Measurements from ENCODE around the gene COL12A1. TPM values are rescaled to one million over a fixed set of nuclear protein-coding genes. Genes with fewer than 3 reads are reported as not detected.

Gene COL12A1
- total and polyA plus RNA-seq, 10 of the 15 experiments (the other 5 are each of a cell fraction or from before 2014, with no cell fraction given): under 0.01 to 0.69 (median 0.11) TPM; not detected in 6

DNA sequence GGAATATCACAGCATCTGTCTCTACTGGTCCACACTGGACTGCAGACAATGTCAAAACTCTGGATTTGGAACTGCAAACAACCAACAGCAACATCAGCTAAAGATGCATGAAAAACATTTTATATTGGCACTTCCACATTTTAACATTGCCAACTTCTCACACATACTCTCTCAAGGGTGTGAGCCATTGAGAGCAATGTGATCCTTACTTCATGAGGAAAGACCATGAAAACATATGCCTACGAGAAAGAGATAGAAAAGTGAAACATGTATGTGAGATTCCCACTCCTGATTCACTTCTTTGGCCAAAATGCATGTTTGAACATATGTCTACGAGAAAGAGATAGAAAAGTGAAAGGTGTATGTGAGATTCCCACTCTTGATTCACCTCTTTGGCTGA is 99.4 kb downstream of the COL12A1 start:
- Histone ChIP-seq H3K9ac (ENCODE audit: control insufficient read depth, insufficient read depth, low read length) (no peak overlapping the region), H3K27ac (ENCODE audit: control insufficient read depth, insufficient read depth) (no peak overlapping the region), H3K4me3 (no peak overlapping the region), H3K9me3 (replicated peaks; ENCODE audit: control insufficient read depth, insufficient read depth, low read length) (no peaks in the 10 kb centered on the region), H3K4me2 (ENCODE audit: control insufficient read depth, insufficient read depth) (no peak overlapping the region), H2AFZ (ENCODE audit: control insufficient read depth, low read depth, low read length) (no peak overlapping the region), H3K79me2 (ENCODE audit: control insufficient read depth, insufficient read depth, low read length) (no peaks in the 10 kb centered on the region), H4K20me1 (ENCODE audit: control insufficient read depth, insufficient read depth) (no peaks in the 10 kb centered on the region), H3K27me3 (replicated peaks in 1 of 2; ENCODE audit: control insufficient read depth in 2 of 2, insufficient read depth in 2 of 2, low read length in 1 of 2) (no peaks in the 10 kb centered on the region), H3K4me1 (ENCODE audit: control insufficient read depth, insufficient read depth, low read length) (no peaks in the 10 kb centered on the region), H3K36me3 (ENCODE audit: control insufficient read depth in 2 of 2, insufficient read depth in 2 of 2, low read length in 1 of 2) (no peaks in the 10 kb centered on the region)
- ChIA-PET SMC1A (ENCODE audit: uncharacterized antibody, unreplicated experiment) (no interaction called here), POLR2A (interaction anchor here (0.6 kb wide), 1 partner anchor 14 kb away, joined by 3 read pairs; no protein-coding TSS in a partner anchor), RAD21 (ENCODE audit: unreplicated experiment) (no interaction called here), CTCF (no interaction called here)
- DNase-seq (ENCODE audit: low read depth, low spot score) (no peak), FAIRE-seq (no peak), ATAC-seq (no peak)
- BruUV-seq (replicated peaks): no TSS peak
- 0% methylated on average over 2 of the region's 2 CpGs for WGBS (ENCODE audit: insufficient coverage, insufficient replicate concordance, low lambda C conversion rate, missing lambda C conversion rate)
- in situ Hi-C loops (cut with MboI) (no loop called here), intact Hi-C loops (cut with micrococcal nuclease; ENCODE audit: unreplicated experiment) (no loop called here)
- TF ChIP-seq POLR2AphosphoS5 (IDR thresholded peaks at IDR 0.05; ENCODE audit: low read length): no peak
- TF ChIP-seq JUNB (IDR thresholded peaks at IDR 0.05): no peak
- TF ChIP-seq ZBED1 (IDR thresholded peaks at IDR 0.05; ENCODE audit: borderline replicate concordance): no peak
- no peak for TF ChIP-seq TCF3 (IDR thresholded peaks at IDR 0.05; ENCODE audit: borderline replicate concordance, insufficient read depth, low read depth, low read length)
- no peak for TF ChIP-seq PAX5 (IDR thresholded peaks at IDR 0.05; ENCODE audit: borderline replicate concordance, low read depth, low read length)
- TF ChIP-seq BMI1 (IDR thresholded peaks at IDR 0.05; ENCODE audit: borderline replicate concordance): no peak
- TF ChIP-seq, protein P1, sequence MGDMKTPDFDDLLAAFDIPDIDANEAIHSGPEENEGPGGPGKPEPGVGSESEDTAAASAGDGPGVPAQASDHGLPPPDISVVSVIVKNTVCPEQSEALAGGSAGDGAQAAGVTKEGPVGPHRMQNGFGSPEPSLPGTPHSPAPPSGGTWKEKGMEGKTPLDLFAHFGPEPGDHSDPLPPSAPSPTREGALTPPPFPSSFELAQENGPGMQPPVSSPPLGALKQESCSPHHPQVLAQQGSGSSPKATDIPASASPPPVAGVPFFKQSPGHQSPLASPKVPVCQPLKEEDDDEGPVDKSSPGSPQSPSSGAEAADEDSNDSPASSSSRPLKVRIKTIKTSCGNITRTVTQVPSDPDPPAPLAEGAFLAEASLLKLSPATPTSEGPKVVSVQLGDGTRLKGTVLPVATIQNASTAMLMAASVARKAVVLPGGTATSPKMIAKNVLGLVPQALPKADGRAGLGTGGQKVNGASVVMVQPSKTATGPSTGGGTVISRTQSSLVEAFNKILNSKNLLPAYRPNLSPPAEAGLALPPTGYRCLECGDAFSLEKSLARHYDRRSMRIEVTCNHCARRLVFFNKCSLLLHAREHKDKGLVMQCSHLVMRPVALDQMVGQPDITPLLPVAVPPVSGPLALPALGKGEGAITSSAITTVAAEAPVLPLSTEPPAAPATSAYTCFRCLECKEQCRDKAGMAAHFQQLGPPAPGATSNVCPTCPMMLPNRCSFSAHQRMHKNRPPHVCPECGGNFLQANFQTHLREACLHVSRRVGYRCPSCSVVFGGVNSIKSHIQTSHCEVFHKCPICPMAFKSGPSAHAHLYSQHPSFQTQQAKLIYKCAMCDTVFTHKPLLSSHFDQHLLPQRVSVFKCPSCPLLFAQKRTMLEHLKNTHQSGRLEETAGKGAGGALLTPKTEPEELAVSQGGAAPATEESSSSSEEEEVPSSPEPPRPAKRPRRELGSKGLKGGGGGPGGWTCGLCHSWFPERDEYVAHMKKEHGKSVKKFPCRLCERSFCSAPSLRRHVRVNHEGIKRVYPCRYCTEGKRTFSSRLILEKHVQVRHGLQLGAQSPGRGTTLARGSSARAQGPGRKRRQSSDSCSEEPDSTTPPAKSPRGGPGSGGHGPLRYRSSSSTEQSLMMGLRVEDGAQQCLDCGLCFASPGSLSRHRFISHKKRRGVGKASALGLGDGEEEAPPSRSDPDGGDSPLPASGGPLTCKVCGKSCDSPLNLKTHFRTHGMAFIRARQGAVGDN (IDR thresholded peaks at IDR 0.05): no peak
- TF ChIP-seq CHD2 (IDR thresholded peaks at IDR 0.05; ENCODE audit: borderline replicate concordance, low read depth, low read length): no peak
- TF ChIP-seq, protein P2, sequence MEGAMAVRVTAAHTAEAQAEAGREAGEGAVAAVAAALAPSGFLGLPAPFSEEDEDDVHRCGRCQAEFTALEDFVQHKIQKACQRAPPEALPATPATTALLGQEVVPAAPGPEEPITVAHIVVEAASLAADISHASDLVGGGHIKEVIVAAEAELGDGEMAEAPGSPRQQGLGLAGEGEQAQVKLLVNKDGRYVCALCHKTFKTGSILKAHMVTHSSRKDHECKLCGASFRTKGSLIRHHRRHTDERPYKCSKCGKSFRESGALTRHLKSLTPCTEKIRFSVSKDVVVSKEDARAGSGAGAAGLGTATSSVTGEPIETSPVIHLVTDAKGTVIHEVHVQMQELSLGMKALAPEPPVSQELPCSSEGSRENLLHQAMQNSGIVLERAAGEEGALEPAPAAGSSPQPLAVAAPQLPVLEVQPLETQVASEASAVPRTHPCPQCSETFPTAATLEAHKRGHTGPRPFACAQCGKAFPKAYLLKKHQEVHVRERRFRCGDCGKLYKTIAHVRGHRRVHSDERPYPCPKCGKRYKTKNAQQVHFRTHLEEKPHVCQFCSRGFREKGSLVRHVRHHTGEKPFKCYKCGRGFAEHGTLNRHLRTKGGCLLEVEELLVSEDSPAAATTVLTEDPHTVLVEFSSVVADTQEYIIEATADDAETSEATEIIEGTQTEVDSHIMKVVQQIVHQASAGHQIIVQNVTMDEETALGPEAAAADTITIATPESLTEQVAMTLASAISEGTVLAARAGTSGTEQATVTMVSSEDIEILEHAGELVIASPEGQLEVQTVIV (IDR thresholded peaks at IDR 0.05; ENCODE audit: borderline replicate concordance, partially characterized antibody): no peak
- no peak for TF ChIP-seq SUPT20H (IDR thresholded peaks at IDR 0.05; ENCODE audit: borderline replicate concordance, control insufficient read depth, low read depth, low read length)
- no peak for TF ChIP-seq ZNF207 (IDR thresholded peaks at IDR 0.05; ENCODE audit: borderline replicate concordance)
- TF ChIP-seq NFYB (IDR thresholded peaks at IDR 0.05; ENCODE audit: insufficient read depth, low read depth, low read length): no peak
- TF ChIP-seq SMAD5 (IDR thresholded peaks at IDR 0.05; ENCODE audit: low read depth): no peak
- TF ChIP-seq RUNX3 (IDR thresholded peaks at IDR 0.05; ENCODE audit: low read length): no peak
- no peak for TF ChIP-seq ETV6 (conservative IDR thresholded peaks at IDR 0.05 in 1 of 2, IDR thresholded peaks at IDR 0.05 in 1 of 2; ENCODE audit: borderline replicate concordance in 1 of 2, low read depth in 1 of 2)
- TF ChIP-seq, protein P3, sequence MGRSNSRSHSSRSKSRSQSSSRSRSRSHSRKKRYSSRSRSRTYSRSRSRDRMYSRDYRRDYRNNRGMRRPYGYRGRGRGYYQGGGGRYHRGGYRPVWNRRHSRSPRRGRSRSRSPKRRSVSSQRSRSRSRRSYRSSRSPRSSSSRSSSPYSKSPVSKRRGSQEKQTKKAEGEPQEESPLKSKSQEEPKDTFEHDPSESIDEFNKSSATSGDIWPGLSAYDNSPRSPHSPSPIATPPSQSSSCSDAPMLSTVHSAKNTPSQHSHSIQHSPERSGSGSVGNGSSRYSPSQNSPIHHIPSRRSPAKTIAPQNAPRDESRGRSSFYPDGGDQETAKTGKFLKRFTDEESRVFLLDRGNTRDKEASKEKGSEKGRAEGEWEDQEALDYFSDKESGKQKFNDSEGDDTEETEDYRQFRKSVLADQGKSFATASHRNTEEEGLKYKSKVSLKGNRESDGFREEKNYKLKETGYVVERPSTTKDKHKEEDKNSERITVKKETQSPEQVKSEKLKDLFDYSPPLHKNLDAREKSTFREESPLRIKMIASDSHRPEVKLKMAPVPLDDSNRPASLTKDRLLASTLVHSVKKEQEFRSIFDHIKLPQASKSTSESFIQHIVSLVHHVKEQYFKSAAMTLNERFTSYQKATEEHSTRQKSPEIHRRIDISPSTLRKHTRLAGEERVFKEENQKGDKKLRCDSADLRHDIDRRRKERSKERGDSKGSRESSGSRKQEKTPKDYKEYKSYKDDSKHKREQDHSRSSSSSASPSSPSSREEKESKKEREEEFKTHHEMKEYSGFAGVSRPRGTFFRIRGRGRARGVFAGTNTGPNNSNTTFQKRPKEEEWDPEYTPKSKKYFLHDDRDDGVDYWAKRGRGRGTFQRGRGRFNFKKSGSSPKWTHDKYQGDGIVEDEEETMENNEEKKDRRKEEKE (IDR thresholded peaks at IDR 0.05): no peak
